ENCODE measurements around the gene GPC4. TPM values are rescaled to one million over a fixed set of nuclear protein-coding genes. Genes with fewer than 3 reads are reported as not detected.

The GPC4 gene
- polyA plus RNA-seq, 4 donors = 1.3 to 15.3 (median 6.1) TPM

DNA sequence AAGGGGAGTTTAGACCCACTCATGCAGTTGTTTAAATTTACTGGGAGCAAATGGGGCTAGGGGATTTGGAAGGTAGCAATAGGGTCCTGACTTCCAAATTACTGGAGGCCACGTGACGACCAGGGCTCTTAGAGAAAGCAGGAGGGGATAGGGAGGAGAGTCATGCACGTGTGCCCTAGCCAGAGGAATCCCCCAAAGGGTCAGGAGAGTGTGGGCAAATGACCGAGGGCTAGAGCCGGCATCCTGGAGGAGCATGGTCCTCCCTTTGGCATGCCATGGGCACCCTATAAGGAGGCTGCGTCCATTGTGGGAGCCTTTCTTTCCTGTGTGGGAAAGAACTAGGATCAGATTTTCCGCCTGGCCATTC lies 25.5 kb upstream of the GPC4 start:
- Histone ChIP-seq H3K27me3 (ENCODE audit: control insufficient read depth in 3 of 3, insufficient read depth in 3 of 3, low read length in 3 of 3) (no peaks in the 10 kb centered on the region), H3K36me3 (ENCODE audit: control insufficient read depth in 3 of 3, insufficient read depth in 2 of 3, low read depth in 1 of 3, low read length in 3 of 3) (no peaks in the 10 kb centered on the region)
- 65 to 91% (median 86%) methylated on average over 7 of the region's 7 CpGs for WGBS, 3 donors

DNA sequence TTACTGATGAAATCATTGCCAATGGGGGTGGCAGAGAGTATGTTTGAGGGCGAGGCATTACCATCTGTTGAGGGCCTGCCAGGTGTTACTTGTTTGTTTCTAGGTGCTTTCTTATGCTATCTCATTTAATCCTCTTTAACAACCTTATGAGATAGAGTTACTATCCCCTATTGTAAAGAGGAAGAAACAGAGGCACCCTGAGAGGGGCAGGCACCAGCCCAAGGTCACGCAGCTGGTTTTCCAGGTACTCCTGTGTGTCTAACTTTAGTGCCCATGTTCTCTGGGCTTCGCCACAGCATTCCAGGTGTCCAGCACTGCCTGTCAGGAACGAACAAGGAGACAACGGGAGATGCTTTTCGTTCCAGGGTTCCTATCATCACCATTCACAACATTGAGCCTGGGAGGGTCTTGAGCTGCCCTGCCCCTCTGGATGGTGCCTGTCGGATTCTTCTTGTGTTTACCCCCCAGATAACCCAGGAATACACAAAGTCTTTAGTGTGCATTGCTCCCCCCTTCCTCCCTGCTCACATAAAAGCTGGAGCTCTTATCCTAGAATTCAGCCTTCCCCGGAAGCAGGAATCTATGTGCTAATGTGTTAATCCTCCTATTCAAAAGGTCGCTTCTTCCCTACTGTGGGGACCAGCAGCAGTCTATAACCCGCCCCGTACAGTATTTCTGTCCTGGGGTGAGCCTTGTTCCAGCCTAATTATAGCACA lies 24.9 kb upstream of the GPC4 start:
- no peak overlapping the region for H3K27ac ChIP-seq (ENCODE audit: low read depth in 1 of 3, low read length in 2 of 3)
- no peak for DNase-seq
- no peaks in the 10 kb centered on the region for H3K36me3 ChIP-seq (ENCODE audit: control insufficient read depth in 3 of 3, insufficient read depth in 2 of 3, low read depth in 1 of 3, low read length in 3 of 3)
- FAIRE-seq = no peak
- H3K9me3 ChIP-seq (ENCODE audit: control insufficient read depth in 2 of 2, insufficient read depth in 1 of 2, low read depth in 1 of 2, low read length in 1 of 2) = no peaks in the 10 kb centered on the region
- 69 to 82% (median 81%) methylated on average over 11 of the region's 11 CpGs for WGBS, 3 donors
- no peak overlapping the region for H3K4me3 ChIP-seq (ENCODE audit: low read depth in 1 of 3, low read length in 3 of 3)
- no peaks in the 10 kb centered on the region for H3K4me1 ChIP-seq (ENCODE audit: control insufficient read depth in 3 of 3, insufficient read depth in 2 of 3, low read depth in 1 of 3, low read length in 2 of 3)
- H3K27me3 ChIP-seq (ENCODE audit: control insufficient read depth in 3 of 3, insufficient read depth in 3 of 3, low read length in 3 of 3) = no peaks in the 10 kb centered on the region

More for the DNA sequence above, 25.5 kb upstream of the GPC4 start:
- no peak overlapping the region for H3K27ac ChIP-seq (ENCODE audit: low read depth in 1 of 3, low read length in 2 of 3)
- H3K4me1 ChIP-seq (ENCODE audit: control insufficient read depth in 3 of 3, insufficient read depth in 2 of 3, low read depth in 1 of 3, low read length in 2 of 3) = no peaks in the 10 kb centered on the region
- no peak overlapping the region for H3K4me3 ChIP-seq (ENCODE audit: low read depth in 1 of 3, low read length in 3 of 3)
- FAIRE-seq (no peak), DNase-seq (no peak)
- no peaks in the 10 kb centered on the region for H3K9me3 ChIP-seq (ENCODE audit: control insufficient read depth in 2 of 2, insufficient read depth in 1 of 2, low read depth in 1 of 2, low read length in 1 of 2)

DNA sequence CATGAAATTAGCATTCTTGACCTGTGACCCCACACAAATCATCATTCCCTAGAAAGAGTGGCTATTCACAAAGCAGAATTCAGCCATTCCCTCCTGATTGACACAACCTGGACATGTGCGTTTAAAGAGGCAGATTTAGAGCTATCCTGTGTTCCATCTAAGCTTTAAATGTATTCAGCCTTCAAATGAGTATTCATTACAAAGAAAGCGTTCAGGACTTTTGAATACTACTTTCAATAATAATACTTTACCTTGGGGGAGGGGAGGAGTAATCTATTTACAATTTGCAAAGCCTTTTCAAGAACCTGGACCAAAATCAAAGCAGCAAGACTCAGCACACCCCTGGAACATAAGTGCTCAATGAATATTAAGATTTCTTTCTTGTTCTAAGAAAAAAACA lies 22.5 kb upstream of the GPC4 start:
- FAIRE-seq (no peak), DNase-seq (no peak)
- Histone ChIP-seq H3K4me1 (ENCODE audit: control insufficient read depth in 3 of 3, insufficient read depth in 2 of 3, low read depth in 1 of 3, low read length in 2 of 3) (no peaks in the 10 kb centered on the region), H3K27ac (ENCODE audit: low read depth in 1 of 3, low read length in 2 of 3) (no peak overlapping the region), H3K4me3 (ENCODE audit: low read depth in 1 of 3, low read length in 3 of 3) (no peak overlapping the region), H3K36me3 (ENCODE audit: control insufficient read depth in 3 of 3, insufficient read depth in 2 of 3, low read depth in 1 of 3, low read length in 3 of 3) (no peaks in the 10 kb centered on the region), H3K9me3 (ENCODE audit: control insufficient read depth in 2 of 2, insufficient read depth in 1 of 2, low read depth in 1 of 2, low read length in 1 of 2) (no peaks in the 10 kb centered on the region), H3K27me3 (ENCODE audit: control insufficient read depth in 3 of 3, insufficient read depth in 3 of 3, low read length in 3 of 3) (no peaks in the 10 kb centered on the region)
- 61 to 89% (median 74%) methylated on average over 2 of the region's 2 CpGs for WGBS, 3 donors

DNA sequence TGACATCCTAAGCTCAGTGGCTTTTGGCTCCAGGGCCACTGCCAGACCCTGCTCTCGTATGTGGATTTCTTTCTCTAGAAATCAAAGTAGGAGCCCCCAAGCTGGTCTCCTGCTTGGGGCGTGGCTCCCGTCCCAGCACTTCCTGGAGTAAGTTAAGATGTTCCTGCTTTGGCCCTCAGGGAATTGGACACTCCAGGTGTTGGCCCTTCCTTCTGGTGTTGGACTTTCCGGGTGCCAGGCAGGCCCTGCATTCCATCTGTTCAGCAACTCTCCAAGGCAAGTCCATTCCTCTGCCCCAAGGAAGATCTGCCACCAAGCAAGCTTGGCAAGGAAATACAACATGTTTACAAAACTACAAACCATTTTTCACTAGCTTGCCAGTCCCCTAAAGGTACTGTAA lies 22.1 kb upstream of the GPC4 start:
- 59 to 76% (median 72%) methylated on average over 4 of the region's 4 CpGs for WGBS, 3 donors
- DNase-seq = no peak

GRCh38 chrX:133435544-133436124 lies 20.3 kb upstream of the GPC4 start:
- H3K4me1 ChIP-seq (ENCODE audit: control insufficient read depth in 3 of 3, insufficient read depth in 2 of 3, low read depth in 1 of 3, low read length in 2 of 3) = no peaks in the 10 kb centered on the region
- DNase-seq = peak in 1 of 2 donors; percentile 69
- FAIRE-seq = no peak
- no peak overlapping the region for H3K4me3 ChIP-seq (ENCODE audit: low read depth in 1 of 3, low read length in 3 of 3)
- no peak overlapping the region for H3K27ac ChIP-seq (ENCODE audit: low read depth in 1 of 3, low read length in 2 of 3)
- H3K9me3 ChIP-seq (ENCODE audit: control insufficient read depth in 2 of 2, insufficient read depth in 1 of 2, low read depth in 1 of 2, low read length in 1 of 2) = no peaks in the 10 kb centered on the region
- no peaks in the 10 kb centered on the region for H3K27me3 ChIP-seq (ENCODE audit: control insufficient read depth in 3 of 3, insufficient read depth in 3 of 3, low read length in 3 of 3)
- no peaks in the 10 kb centered on the region for H3K36me3 ChIP-seq (ENCODE audit: control insufficient read depth in 3 of 3, insufficient read depth in 2 of 3, low read depth in 1 of 3, low read length in 3 of 3)
- WGBS, 3 donors = 50 to 84% (median 72%) methylated on average over 6 of the region's 6 CpGs

More for the DNA sequence above, 22.1 kb upstream of the GPC4 start:
- FAIRE-seq = no peak
- no peak overlapping the region for H3K4me3 ChIP-seq (ENCODE audit: low read depth in 1 of 3, low read length in 3 of 3)
- no peak overlapping the region for H3K27ac ChIP-seq (ENCODE audit: low read depth in 1 of 3, low read length in 2 of 3)
- no peaks in the 10 kb centered on the region for H3K4me1 ChIP-seq (ENCODE audit: control insufficient read depth in 3 of 3, insufficient read depth in 2 of 3, low read depth in 1 of 3, low read length in 2 of 3)
- H3K9me3 ChIP-seq (ENCODE audit: control insufficient read depth in 2 of 2, insufficient read depth in 1 of 2, low read depth in 1 of 2, low read length in 1 of 2) = no peaks in the 10 kb centered on the region
- H3K27me3 ChIP-seq (ENCODE audit: control insufficient read depth in 3 of 3, insufficient read depth in 3 of 3, low read length in 3 of 3) = no peaks in the 10 kb centered on the region
- H3K36me3 ChIP-seq (ENCODE audit: control insufficient read depth in 3 of 3, insufficient read depth in 2 of 3, low read depth in 1 of 3, low read length in 3 of 3) = no peaks in the 10 kb centered on the region

DNA sequence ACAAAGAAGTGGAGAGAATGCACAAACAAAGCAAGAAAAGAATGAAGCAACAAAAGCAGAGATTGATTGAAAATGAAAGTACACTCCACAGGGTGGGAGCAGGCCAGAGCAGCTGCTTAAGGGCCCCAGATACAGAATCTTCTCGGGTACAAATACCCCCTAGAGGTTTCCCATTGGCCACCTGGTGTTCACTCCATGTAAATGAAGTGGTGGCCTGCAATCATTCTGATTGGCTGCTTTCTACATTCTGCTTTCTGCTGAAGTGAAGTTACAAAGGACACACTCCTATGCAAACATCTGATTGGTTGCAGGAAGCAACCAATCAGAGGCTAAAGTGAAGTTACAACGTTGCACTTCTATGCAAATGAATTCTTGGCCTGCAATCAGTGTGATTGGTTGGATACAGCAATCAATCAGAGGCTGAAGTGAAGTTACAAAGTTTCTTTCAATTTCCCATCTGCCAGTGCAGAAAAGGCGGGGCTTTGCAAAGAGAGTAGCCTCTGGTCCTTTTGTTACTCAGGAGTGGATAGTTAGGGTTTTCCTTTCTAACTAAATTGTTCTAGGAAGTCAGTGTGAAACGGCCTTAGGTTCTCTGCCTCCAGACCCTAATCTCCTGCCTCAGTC lies 19.0 kb upstream of the GPC4 start:
- Histone ChIP-seq H3K27me3 (ENCODE audit: control insufficient read depth in 3 of 3, insufficient read depth in 3 of 3, low read length in 3 of 3) (no peaks in the 10 kb centered on the region), H3K9me3 (ENCODE audit: control insufficient read depth in 2 of 2, insufficient read depth in 1 of 2, low read depth in 1 of 2, low read length in 1 of 2) (no peaks in the 10 kb centered on the region), H3K27ac (ENCODE audit: low read depth in 1 of 3, low read length in 2 of 3) (no peak overlapping the region), H3K4me3 (ENCODE audit: low read depth in 1 of 3, low read length in 3 of 3) (no peak overlapping the region), H3K4me1 (ENCODE audit: control insufficient read depth in 3 of 3, insufficient read depth in 2 of 3, low read depth in 1 of 3, low read length in 2 of 3) (no peaks in the 10 kb centered on the region), H3K36me3 (ENCODE audit: control insufficient read depth in 3 of 3, insufficient read depth in 2 of 3, low read depth in 1 of 3, low read length in 3 of 3) (no peaks in the 10 kb centered on the region)
- DNase-seq (no peak), FAIRE-seq (no peak)
- WGBS, 3 donors = 61 to 74% (median 63%) methylated on average over 4 of the region's 4 CpGs

GRCh38 chrX:133419911-133420310 lies 4.6 kb upstream of the GPC4 start:
- WGBS, 3 donors = 87 to 100% (median 93%) methylated on average over 2 of the region's 2 CpGs
- no peaks in the 10 kb centered on the region for H3K36me3 ChIP-seq (ENCODE audit: control insufficient read depth in 3 of 3, insufficient read depth in 2 of 3, low read depth in 1 of 3, low read length in 3 of 3)
- no peaks in the 10 kb centered on the region for H3K9me3 ChIP-seq (ENCODE audit: control insufficient read depth in 2 of 2, insufficient read depth in 1 of 2, low read depth in 1 of 2, low read length in 1 of 2)
- H3K27me3 ChIP-seq (ENCODE audit: control insufficient read depth in 3 of 3, insufficient read depth in 3 of 3, low read length in 3 of 3) = peaks cover 0 to 10% (median 2%) of the 10 kb centered on the region in 3 donors
- H3K4me3 ChIP-seq (ENCODE audit: low read depth in 1 of 3, low read length in 3 of 3) = no peak overlapping the region
- no peak for FAIRE-seq
- no peak overlapping the region for H3K27ac ChIP-seq (ENCODE audit: low read depth in 1 of 3, low read length in 2 of 3)
- DNase-seq = no peak
- H3K4me1 ChIP-seq (ENCODE audit: control insufficient read depth in 3 of 3, insufficient read depth in 2 of 3, low read depth in 1 of 3, low read length in 2 of 3) = no peaks in the 10 kb centered on the region

DNA sequence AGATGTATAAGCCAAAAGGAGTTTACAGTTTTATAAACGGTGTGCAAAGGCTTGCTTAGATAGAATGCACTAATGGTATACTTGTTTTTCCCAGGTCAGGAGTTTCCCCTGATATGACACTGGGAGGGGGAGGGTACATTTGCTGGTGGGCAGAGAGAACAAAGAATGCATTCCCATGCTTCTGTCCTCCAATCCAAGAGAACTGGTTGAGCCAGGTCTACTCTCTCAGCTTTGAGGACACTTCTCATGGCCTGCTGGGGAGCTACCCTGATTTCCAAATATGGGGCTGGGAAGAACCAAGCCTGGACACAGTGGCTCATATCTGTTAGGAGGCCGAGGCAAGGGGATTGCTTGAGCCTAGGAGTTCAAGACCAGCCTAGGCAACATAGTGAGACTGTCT lies 3.3 kb upstream of the GPC4 start:
- no peak for FAIRE-seq
- H3K4me1 ChIP-seq (ENCODE audit: control insufficient read depth in 3 of 3, insufficient read depth in 2 of 3, low read depth in 1 of 3, low read length in 2 of 3) = no peaks in the 10 kb centered on the region
- H3K27ac ChIP-seq (ENCODE audit: low read depth in 1 of 3, low read length in 2 of 3) = no peak overlapping the region
- no peak for DNase-seq
- H3K4me3 ChIP-seq (ENCODE audit: low read depth in 1 of 3, low read length in 3 of 3) = no peak overlapping the region
- H3K9me3 ChIP-seq (ENCODE audit: control insufficient read depth in 2 of 2, insufficient read depth in 1 of 2, low read depth in 1 of 2, low read length in 1 of 2) = no peaks in the 10 kb centered on the region
- 67 to 79% (median 72%) methylated on average over 2 of the region's 2 CpGs for WGBS, 3 donors
- no peaks in the 10 kb centered on the region for H3K36me3 ChIP-seq (ENCODE audit: control insufficient read depth in 3 of 3, insufficient read depth in 2 of 3, low read depth in 1 of 3, low read length in 3 of 3)
- H3K27me3 ChIP-seq (ENCODE audit: control insufficient read depth in 3 of 3, insufficient read depth in 3 of 3, low read length in 3 of 3) = peaks cover 0 to 13% (median 2%) of the 10 kb centered on the region in 3 donors

All from small intestine (tissue), 7 donors.